ENCODE results near the gene PSMC3IP.

The PSMC3IP gene

GRCh38 chr17:42603318-42603717 lies 25.8 kb upstream of the PSMC3IP start:
- in situ Hi-C loops (cut with MboI; ENCODE audit: low sequenced_read_pairs, unreplicated experiment), result no loop called here
- peak; percentile 36 for DNase-seq (ENCODE audit: low spot score)
- TF ChIP-seq CTCF (IDR thresholded peaks at IDR 0.05; ENCODE audit: borderline replicate concordance, control extremely low read depth, extremely low read depth, insufficient read depth, missing control alignments), result no peak

GRCh38 chr17:42598905-42599304 lies 21.4 kb upstream of the PSMC3IP start:
- DNase-seq (ENCODE audit: low spot score), result no peak
- in situ Hi-C loops (cut with MboI; ENCODE audit: low sequenced_read_pairs, unreplicated experiment), result no loop called here
- TF ChIP-seq CTCF (IDR thresholded peaks at IDR 0.05; ENCODE audit: borderline replicate concordance, control extremely low read depth, extremely low read depth, insufficient read depth, missing control alignments), result no peak

- TF ChIP-seq CTCF (IDR thresholded peaks at IDR 0.05; ENCODE audit: borderline replicate concordance, control extremely low read depth, extremely low read depth, insufficient read depth, missing control alignments), result no peak
- no peak for DNase-seq (ENCODE audit: low spot score)
- in situ Hi-C loops (cut with MboI; ENCODE audit: low sequenced_read_pairs, unreplicated experiment), result no loop called here
Measured at GRCh38 chr17:42596386-42596785, 18.9 kb upstream of the PSMC3IP start.

GRCh38 chr17:42591411-42591810 lies 13.9 kb upstream of the PSMC3IP start:
- TF ChIP-seq CTCF (IDR thresholded peaks at IDR 0.05; ENCODE audit: borderline replicate concordance, control extremely low read depth, extremely low read depth, insufficient read depth, missing control alignments), result no peak

GRCh38 chr17:42590886-42591285 lies 13.4 kb upstream of the PSMC3IP start:
- TF ChIP-seq CTCF (IDR thresholded peaks at IDR 0.05; ENCODE audit: borderline replicate concordance, control extremely low read depth, extremely low read depth, insufficient read depth, missing control alignments), result no peak
- no peak for DNase-seq (ENCODE audit: low spot score)
- in situ Hi-C loops (cut with MboI; ENCODE audit: low sequenced_read_pairs, unreplicated experiment), result no loop called here

More at GRCh38 chr17:42591411-42591810, 13.9 kb upstream of the PSMC3IP start:
- in situ Hi-C loops (cut with MboI; ENCODE audit: low sequenced_read_pairs, unreplicated experiment), result no loop called here
- DNase-seq (ENCODE audit: low spot score), result no peak

GRCh38 chr17:42586514-42587230 lies 9.1 kb upstream of the PSMC3IP start:
- TF ChIP-seq CTCF (IDR thresholded peaks at IDR 0.05; ENCODE audit: borderline replicate concordance, control extremely low read depth, extremely low read depth, insufficient read depth, missing control alignments), result no peak
- DNase-seq (ENCODE audit: low spot score), result peak; percentile 61
- in situ Hi-C loops (cut with MboI; ENCODE audit: low sequenced_read_pairs, unreplicated experiment), result no loop called here
